Stimulated activated CD8-positive, alpha-beta memory T cell treated with anti-CD3 and anti-CD28 coated beads, Interleukin-7, amount 100 ng/mL, for 4 hours (primary cell): ENCODE data around the gene TLX2.
"Not testable (repeated sequence)": the region's sequence is repeated elsewhere in the genome, so short reads cannot be mapped to it uniquely, and the experiment has no call there.

ENCODE experiments used
- DNase-seq, 2 donors: peaks; one replicate each; pipeline ENCODE4 v3.0.0-alpha.2; 2020; ENCODE audit warnings: low read depth in 2 of 2

TLX2 gene

GRCh38 chr2:74554820-74555531, 40.7 kb downstream of the TLX2 start:
- DNase-seq: peak in 1 of 2 donors; percentile 30

GRCh38 chr2:74555610-74556103, 41.4 kb downstream of the TLX2 start:
- no peak for DNase-seq

GRCh38 chr2:74556159-74556558, 41.9 kb downstream of the TLX2 start:
- no peak for DNase-seq

GRCh38 chr2:74556831-74557370, 42.7 kb downstream of the TLX2 start:
- DNase-seq: no peak

GRCh38 chr2:74558284-74559230, 44.3 kb downstream of the TLX2 start:
- DNase-seq: no peak

GRCh38 chr2:74559912-74560311, 45.7 kb downstream of the TLX2 start:
- DNase-seq: no peak

GRCh38 chr2:74560591-74560990, 46.3 kb downstream of the TLX2 start:
- DNase-seq: no peak

GRCh38 chr2:74561022-74561421, 46.8 kb downstream of the TLX2 start:
- DNase-seq: not testable (repeated sequence)

GRCh38 chr2:74562126-74562775, 48.0 kb downstream of the TLX2 start:
- no peak for DNase-seq

GRCh38 chr2:74564222-74564621, 50.0 kb downstream of the TLX2 start:
- DNase-seq: no peak

GRCh38 chr2:74566076-74566753, 52.0 kb downstream of the TLX2 start:
- no peak for DNase-seq

- DNase-seq: no peak
Measured at GRCh38 chr2:74566754-74567085, 52.5 kb downstream of the TLX2 start.
